Midbrain (tissue), 1 donor: ENCODE measurements around the gene AMBRA1.
"Not testable (repeated sequence)": the region's sequence is repeated elsewhere in the genome, so short reads cannot be mapped to it uniquely, and the experiment has no call there.

Experiments used
- DNase-seq: peaks from one replicate; lab custom pipeline; 2025; lab: John Stamatoyannopoulos, UW

AMBRA1 gene

GRCh38 chr11:46616551-46617133 lies 22.8 kb upstream of the AMBRA1 start:
- no peak for DNase-seq

GRCh38 chr11:46615756-46616155 lies 21.9 kb upstream of the AMBRA1 start:
- no peak for DNase-seq

GRCh38 chr11:46612326-46612725 lies 18.5 kb upstream of the AMBRA1 start:
- DNase-seq = peak; percentile 58

- DNase-seq = no peak
Measured at GRCh38 chr11:46611526-46612304, 17.9 kb upstream of the AMBRA1 start.

GRCh38 chr11:46609386-46609785 lies 15.6 kb upstream of the AMBRA1 start:
- DNase-seq = no peak

- no peak for DNase-seq
Measured at GRCh38 chr11:46607516-46607915, 13.7 kb upstream of the AMBRA1 start.

GRCh38 chr11:46604796-46605195 lies 11.0 kb upstream of the AMBRA1 start:
- DNase-seq = no peak

- no peak for DNase-seq
Measured at GRCh38 chr11:46603704-46604308, 10.0 kb upstream of the AMBRA1 start.

- no peak for DNase-seq
Measured at GRCh38 chr11:46601129-46601528, 7.3 kb upstream of the AMBRA1 start.

- DNase-seq = no peak
Measured at GRCh38 chr11:46600194-46600960, 6.6 kb upstream of the AMBRA1 start.

- DNase-seq = no peak
Measured at GRCh38 chr11:46599340-46600193, 5.7 kb upstream of the AMBRA1 start.

- no peak for DNase-seq
Measured at GRCh38 chr11:46597609-46598219, 3.9 kb upstream of the AMBRA1 start.

- DNase-seq = no peak
Measured at GRCh38 chr11:46597155-46597554, 3.3 kb upstream of the AMBRA1 start.

GRCh38 chr11:46594785-46595184 lies 962 bp upstream of the AMBRA1 start:
- no peak for DNase-seq

GRCh38 chr11:46594374-46594700 lies 514 bp upstream of the AMBRA1 start:
- DNase-seq = no peak

GRCh38 chr11:46590740-46591605 lies 2.9 kb downstream of the AMBRA1 start:
- DNase-seq = no peak

- DNase-seq = no peak
Measured at GRCh38 chr11:46588915-46589314, 4.9 kb downstream of the AMBRA1 start.

GRCh38 chr11:46588131-46588530 lies 5.7 kb downstream of the AMBRA1 start:
- DNase-seq = no peak

GRCh38 chr11:46583513-46583912 lies 10.3 kb downstream of the AMBRA1 start:
- DNase-seq = not testable (repeated sequence)

GRCh38 chr11:46582588-46582987 lies 11.2 kb downstream of the AMBRA1 start:
- DNase-seq = no peak
